Head of caudate nucleus (tissue), 42 donors: ENCODE measurements around the gene ATXN7L3.

Experiments
- DNase-seq, 42 donors: peaks; one replicate each; pipeline versions ENCODE4 v3.0.0 to v3.0.0-alpha.2; 2020 to 2021; ENCODE audit warnings: mixed read lengths in 7 of 42
- intact Hi-C: fragments of 100-400 bp; cut with DNase I; formaldehyde crosslinking; loops from one replicate; pipeline ENCODE4 v1.15.0; 2022

Gene ATXN7L3

DNA sequence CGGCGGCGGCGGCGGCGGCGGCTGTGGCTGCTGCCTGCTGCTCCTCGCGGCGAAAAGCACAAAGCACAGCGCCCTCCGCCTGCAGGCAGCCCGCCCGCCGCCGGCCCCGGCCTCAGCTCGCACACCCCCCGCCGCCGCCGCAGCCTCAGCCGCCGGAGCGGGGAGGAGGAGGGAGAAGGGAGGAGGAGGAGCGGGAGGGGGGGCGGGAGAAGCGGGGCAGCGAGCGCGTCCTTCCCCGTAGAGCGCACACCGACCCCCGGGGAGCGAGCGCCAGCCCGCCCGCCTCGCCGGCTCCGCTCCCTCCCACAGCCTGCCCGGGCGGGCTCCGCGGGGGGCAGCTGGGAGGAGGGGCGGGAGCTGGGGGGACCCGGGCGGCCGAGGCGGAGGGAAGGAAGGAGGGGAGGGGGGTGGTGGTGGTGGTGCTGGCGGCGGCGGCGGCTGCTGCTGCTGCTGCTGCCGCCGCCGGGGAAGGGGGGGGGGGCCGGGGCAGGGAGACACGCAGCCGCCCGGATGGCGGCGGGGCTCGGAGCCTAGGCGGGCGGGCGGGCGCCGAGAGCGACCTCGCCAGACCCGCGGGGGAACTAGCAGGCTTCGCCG, 20.0 kb upstream of the ATXN7L3 start, which contains the start of gene UBTF:
TSS of gene UBTF (minus strand) at position 60 of the 597 bp plus-strand sequence. CDS start 1,446 bp downstream, outside the sequence.
- peak in 39 of 42 donors; percentile 41 to 90 (median 76) for DNase-seq
- intact Hi-C loops: loop anchor here (2.0 kb wide), 2 partner anchors 89 to 107 kb away; partner anchors contain the start of gene RUNDC3A

DNA sequence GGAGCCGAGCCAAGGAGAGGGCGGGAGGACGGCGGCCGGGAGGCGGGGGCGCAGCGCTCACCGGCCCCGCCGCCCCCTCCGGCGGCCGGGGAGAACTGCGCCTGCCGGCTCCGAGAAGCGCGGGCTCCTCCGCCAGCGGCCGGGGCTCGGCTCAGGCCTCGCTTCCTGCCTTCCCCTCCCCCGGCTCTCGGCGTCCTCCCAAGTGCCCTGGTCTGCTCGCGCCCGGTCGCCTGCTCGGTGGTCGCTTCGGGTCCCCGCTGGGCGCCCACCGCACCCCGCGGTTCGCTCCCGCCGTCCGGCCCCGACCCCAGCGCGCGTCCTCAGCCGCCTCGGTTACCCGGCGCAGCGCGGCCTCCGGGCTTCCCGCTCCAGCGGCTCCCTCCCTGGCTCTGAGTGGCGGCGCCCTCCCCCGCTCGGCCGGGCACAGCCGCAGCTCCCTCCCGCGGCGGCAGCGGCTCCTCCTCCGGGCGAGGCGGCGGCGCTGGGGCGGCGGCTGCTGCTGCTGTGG, 19.5 kb upstream of the ATXN7L3 start:
- DNase-seq: peak in 34 of 42 donors; percentile 30 to 83 (median 59)
- intact Hi-C loops: loop anchor here (2.0 kb wide), 2 partner anchors 90 to 108 kb away; partner anchors contain the start of gene RUNDC3A

DNA sequence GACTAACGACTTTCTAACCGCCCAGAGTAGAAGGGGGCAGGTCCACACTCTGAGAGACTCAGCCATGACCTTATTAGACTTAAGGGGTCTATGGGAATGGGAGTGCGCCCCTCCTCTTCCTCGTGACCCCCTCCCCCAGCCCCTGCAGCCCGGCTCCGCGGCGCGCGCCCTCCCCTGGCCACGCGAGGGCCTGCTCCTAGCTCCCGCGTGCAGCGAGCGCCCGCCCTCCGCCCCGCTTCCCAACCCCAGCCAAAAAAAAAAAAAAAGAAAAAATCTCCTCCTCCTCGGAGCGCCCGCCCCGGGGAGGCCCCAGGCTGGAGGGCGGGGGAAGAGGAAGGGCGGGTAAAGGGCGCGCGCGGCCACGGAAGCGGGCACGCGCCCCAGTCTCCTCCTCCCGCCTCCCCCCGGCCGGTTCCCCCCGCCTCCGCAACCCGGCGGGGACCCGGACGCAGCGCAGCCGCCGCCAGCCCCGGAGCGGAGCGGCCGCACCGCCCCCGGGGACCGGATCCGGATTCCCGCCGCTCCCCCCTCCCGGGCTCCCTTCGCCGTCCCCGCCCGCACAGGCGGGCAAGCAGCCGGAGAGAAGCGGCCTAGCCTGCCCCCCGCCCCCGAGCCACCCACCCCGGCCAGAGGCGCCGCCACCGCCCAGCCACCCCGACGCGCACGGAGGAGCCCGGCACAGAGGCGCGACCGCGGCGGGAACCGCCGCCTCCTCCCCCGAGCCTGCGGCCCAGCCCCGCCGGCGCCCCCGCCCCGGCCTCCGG, 18.8 kb upstream of the ATXN7L3 start:
- DNase-seq: peak; percentile 57 to 95 (median 88)
- intact Hi-C loops: loop anchor here (2.0 kb wide), 2 partner anchors 90 to 108 kb away; partner anchors contain the start of gene RUNDC3A

GRCh38 chr17:44217738-44218343, 18.2 kb upstream of the ATXN7L3 start:
- intact Hi-C loops: loop anchor here (2.0 kb wide), 2 partner anchors 91 to 109 kb away; partner anchors contain the start of gene RUNDC3A
- peak in 1 of 42 donors; percentile 21 for DNase-seq

- intact Hi-C loops: no loop called here
- DNase-seq: no peak
These were observed 17.0 kb upstream of the ATXN7L3 start for GRCh38 chr17:44216694-44217093.

DNA sequence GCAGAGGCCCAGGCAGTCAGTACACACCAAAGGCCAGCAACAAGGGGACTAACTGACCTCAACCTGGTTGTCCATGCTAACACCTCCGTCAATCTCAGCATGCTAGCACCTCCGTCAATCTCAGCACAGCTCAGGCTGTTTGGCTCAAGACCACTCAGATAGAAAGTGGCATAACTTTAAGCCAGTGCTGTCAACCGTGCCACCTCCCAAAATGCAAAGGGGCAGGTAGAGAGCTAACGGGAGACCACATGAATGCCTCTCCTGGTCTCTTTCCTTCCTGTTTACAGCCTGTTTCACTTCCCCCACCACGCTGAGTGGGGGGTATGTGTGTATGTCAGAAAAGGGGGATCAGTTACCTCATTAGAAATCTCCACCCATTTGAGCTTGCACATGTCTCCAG, 16.5 kb upstream of the ATXN7L3 start:
- DNase-seq: no peak
- intact Hi-C loops: no loop called here

- intact Hi-C loops: loop anchor here (5.0 kb wide), 1 partner anchor 132 kb away; the partner anchor contains the start of gene GRN
These were observed 15.2 kb upstream of the ATXN7L3 start for GRCh38 chr17:44214896-44215295.

DNA sequence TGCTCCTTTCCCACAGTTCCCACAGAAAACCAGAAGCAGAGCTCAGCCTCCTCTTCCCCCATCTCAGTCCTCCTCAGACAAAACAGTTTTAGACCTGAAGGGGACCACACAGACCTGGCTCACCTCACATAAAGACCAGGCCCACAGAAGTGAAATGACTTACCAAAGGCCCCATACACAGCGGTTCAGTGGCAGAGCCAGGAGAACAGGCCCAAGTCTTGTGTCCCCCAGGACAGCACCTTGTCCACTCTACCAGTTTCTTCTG, 14.5 kb upstream of the ATXN7L3 start:
- intact Hi-C loops: loop anchor here (5.0 kb wide), 1 partner anchor 133 kb away; the partner anchor contains the start of gene GRN

More at GRCh38 chr17:44214896-44215295, 15.2 kb upstream of the ATXN7L3 start:
- DNase-seq: no peak

GRCh38 chr17:44213403-44214229, 13.9 kb upstream of the ATXN7L3 start:
- intact Hi-C loops: loop anchor here (5.0 kb wide), 1 partner anchor 134 kb away; the partner anchor contains the start of gene GRN
- no peak for DNase-seq

More for the DNA sequence above, 14.5 kb upstream of the ATXN7L3 start:
- DNase-seq: no peak

GRCh38 chr17:44212507-44213402, 13.1 kb upstream of the ATXN7L3 start:
- intact Hi-C loops: loop anchor here (5.0 kb wide), 1 partner anchor 135 kb away; the partner anchor contains the start of gene GRN
- DNase-seq: no peak

DNA sequence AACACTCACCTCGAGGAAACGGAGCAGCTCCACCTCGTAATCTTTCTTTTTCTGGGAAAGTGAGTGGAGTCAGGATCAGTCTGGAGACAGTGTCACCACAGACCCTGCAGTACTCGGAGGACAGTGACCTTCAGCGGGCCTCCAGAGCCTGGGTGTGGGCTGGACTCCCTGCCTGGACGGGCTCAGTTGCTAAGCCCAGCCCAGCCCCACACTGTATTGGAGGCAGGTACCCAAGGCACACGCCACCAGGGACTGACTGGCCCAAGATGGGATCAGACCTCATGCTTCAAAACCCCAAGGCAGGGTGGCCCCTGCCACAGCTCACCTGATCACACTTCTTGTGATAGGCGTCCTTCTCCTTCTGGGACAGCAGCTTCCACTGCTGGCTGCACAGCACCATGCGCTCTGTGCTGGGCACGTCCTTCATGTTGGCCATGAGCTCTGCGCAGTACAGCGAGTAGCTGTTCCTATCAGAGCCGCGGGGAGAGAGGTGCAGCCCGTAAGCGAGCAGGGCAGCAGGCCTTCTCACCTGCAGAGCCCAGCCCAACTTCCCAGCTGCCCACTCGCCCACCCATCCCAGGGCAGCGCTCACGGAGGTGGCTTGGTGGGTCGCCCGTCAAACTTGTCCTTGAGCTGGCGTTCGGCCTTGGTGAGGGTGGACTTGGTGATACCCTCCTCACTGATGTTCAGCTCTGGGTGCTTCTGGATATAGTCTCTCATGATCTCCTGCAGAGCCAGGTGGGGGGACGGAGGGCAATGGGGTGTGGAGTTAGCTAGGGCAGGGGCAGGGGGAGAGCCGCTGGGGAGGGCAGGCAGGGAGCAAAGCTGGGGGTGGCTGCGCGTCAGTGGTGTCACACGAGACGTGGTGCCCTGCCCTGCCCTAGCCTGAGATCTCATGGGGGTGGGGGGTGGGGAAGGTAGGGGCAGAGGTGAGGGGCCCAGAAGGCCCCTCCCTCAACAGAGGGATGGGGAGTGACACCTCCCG, 11.9 kb upstream of the ATXN7L3 start:
- no peak for DNase-seq
- intact Hi-C loops: loop anchor here (5.0 kb wide), 1 partner anchor 136 kb away; the partner anchor contains the start of gene GRN

GRCh38 chr17:44210342-44211192, 10.9 kb upstream of the ATXN7L3 start:
- peak; percentile 72 to 96 (median 91) for DNase-seq
- intact Hi-C loops: loop anchor here (5.0 kb wide), 1 partner anchor 137 kb away; the partner anchor contains the start of gene GRN

DNA sequence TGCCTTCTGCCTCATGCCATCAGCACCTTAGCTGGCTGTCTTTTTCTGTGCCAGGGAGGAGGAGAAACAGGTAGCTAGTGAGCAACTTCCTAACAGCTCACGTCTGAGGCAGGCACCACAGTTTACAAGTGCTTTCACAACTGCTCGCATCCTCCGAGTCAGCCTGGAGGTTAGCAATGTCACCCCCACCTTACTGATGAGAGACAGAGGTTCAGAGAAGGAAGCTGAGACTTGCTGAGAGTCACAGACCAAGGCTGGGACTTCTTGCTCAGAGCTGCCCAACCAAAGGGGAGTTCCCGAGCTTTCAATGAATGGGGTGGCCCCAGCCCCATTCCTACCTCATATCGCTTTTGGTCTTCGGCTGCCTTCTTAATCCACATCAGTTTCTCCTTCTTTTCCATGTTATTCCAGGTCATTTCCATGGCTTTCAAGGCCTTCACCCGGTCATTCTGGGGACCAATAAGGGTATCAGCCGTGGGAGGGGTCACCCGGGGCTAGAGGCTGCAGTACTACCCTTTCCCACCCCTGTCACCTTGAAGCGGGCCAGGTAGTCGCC, 10.2 kb upstream of the ATXN7L3 start:
- no peak for DNase-seq
- intact Hi-C loops: loop anchor here (5.0 kb wide), 1 partner anchor 137 kb away; the partner anchor contains the start of gene GRN

- DNase-seq: no peak
- intact Hi-C loops: no loop called here
These were observed 8.1 kb upstream of the ATXN7L3 start for GRCh38 chr17:44207743-44208142.

DNA sequence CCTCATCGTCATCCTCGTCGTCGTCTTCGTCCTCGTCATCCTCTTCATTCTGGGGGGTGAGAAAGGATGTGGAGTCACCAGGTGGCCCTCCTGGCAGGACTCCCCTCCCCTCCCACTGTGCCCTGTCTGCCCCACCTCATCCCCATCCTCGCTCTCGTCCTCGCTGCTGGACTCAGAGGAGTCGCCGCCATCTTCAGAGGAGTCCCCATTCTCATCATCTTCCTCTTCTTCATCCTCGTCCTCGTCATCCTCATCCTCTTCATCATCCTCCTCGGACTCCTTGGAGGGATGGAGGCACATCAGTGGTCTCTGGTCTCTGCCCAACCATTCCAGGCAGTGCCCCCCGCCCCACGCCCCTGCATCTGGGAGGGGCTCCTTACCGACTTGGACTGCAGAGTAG, 7.6 kb upstream of the ATXN7L3 start:
- no peak for DNase-seq
- intact Hi-C loops: no loop called here
